Gastrocnemius medialis (tissue), 4 donors: ENCODE results near the gene GPR3.
"Not testable (repeated sequence)": the region's sequence is repeated elsewhere in the genome, so short reads cannot be mapped to it uniquely, and the experiment has no call there.

Source experiments
- CTCF ChIP-seq, 5 experiments: fragments of 450-650 bp in 3 of 5; fragments of 200-600 bp in 2 of 5; sonication (generic) in 2 of 5; IDR thresholded peaks in 4 of 5; conservative IDR thresholded peaks in 1 of 5; 1 replicate in 4 of 5; 2 replicates in 1 of 5; pipeline ENCODE4 v1.5.1; 2016 to 2019; ENCODE audit warnings: antibody characterized with exemption in 5 of 5, mild to moderate bottlenecking in 3 of 5, moderate library complexity in 3 of 5
- POLR2A ChIP-seq, 2 donors: fragments of 450-650 bp; IDR thresholded peaks; one replicate each; pipeline ENCODE4 v1.6.1; 2017; ENCODE audit warnings: antibody characterized with exemption in 2 of 2, mild to moderate bottlenecking in 2 of 2, moderate library complexity in 2 of 2

GRCh38 chr1:27384797-27385196, 7.6 kb upstream of the GPR3 start:
- not testable (repeated sequence) for TF ChIP-seq CTCF (IDR thresholded peaks at IDR 0.05 in 4 of 5, conservative IDR thresholded peaks at IDR 0.05 in 1 of 5); POLR2A (IDR thresholded peaks at IDR 0.05)
